Activated T-helper 1 cell treated with anti-CD3 and anti-CD28 coated beads, Interleukin-12 subunit alpha, Interleukin-12 subunit beta, Interleukin-2, Interleukin-4 antibody, amounts not matched to agents 30 ng/mL and 10 ng/mL and 1 ng/mL, durations not matched to agents 14 hours and 24 hours and 36 hours (primary cell): ENCODE results near the gene ADGRV1. TPM values are rescaled to one million over a fixed set of nuclear protein-coding genes. Genes with fewer than 3 reads are reported as not detected.

Experiments
- DNase-seq: peaks from one replicate; pipeline ENCODE4 v3.0.0; 2021; ENCODE audit warnings: low spot score
- H3K27ac Mint-ChIP-seq: one replicate; pipeline ENCODE4 v1.8.0; 2021; ENCODE audit warnings: mild to moderate bottlenecking, mixed read lengths
- H3K27me3 Mint-ChIP-seq: one replicate; pipeline ENCODE4 v1.8.0; 2022; ENCODE audit warnings: mild to moderate bottlenecking, moderate library complexity, mixed read lengths; ENCODE audit not compliant: insufficient read depth
- H3K36me3 Mint-ChIP-seq: one replicate; pipeline ENCODE4 v1.8.0; 2021; ENCODE audit warnings: low read depth, mixed read lengths
- H3K4me1 Mint-ChIP-seq: one replicate; pipeline ENCODE4 v1.8.0; 2021; ENCODE audit warnings: low read depth, mixed read lengths
- H3K4me3 Mint-ChIP-seq: one replicate; pipeline ENCODE4 v1.8.0; 2021; ENCODE audit warnings: mild to moderate bottlenecking, moderate library complexity, mixed read lengths
- H3K9me3 Mint-ChIP-seq: one replicate; pipeline ENCODE4 v1.8.0; 2021; ENCODE audit warnings: mixed read lengths
- intact Hi-C: fragments of 100-400 bp; cut with micrococcal nuclease; formaldehyde crosslinking; loops from one replicate; pipeline ENCODE4 v1.15.1; 2024
- total RNA-seq: library from RNA; stranded (reverse); gene quantifications from 2 replicates; pipeline ENCODE4 v1.2.3, GENCODE V29; 2022

Gene ADGRV1
- total RNA-seq, 1 donor from 2014 or later: 0.05 TPM

DNA sequence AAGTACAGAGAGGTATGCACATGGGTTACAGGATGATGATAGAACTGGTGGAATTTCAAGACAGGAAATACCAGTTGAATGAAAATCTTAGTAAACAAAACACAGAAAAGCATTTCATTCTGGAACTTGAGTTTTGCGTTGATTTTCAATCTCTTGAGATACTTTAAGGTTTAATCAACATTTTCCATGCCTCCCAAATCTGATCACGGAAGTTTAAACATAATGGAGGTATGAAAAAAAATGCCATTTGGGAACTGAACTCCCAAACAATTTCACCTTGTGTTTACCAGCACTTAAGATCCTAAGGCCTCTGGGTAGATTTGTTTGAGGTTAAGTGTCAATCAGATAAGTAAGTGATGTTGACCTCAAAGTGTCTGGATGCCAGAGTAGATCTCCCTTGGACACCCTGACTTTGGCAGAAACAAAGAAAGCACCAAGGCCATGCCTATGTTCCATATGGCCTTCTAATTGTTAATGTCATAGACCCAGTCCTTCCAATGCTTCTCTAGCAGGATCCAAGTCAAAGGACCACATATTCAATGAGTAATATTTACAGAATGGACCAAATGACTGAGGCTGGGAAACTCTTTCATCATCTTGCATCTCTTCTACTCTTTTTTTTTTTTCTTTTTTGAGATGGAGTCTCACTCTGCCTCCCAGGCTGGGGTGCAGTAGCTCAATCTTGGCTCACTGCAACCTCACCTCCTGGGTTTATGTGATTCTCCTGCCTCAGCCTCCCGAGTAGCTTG is 607.6 kb downstream of the ADGRV1 start:
- H3K4me1 Mint-ChIP-seq: peaks cover 39% of the 10 kb centered on the region
- intact Hi-C loops: no loop called here
- no peaks in the 10 kb centered on the region for H3K36me3 Mint-ChIP-seq
- H3K9me3 Mint-ChIP-seq: no peaks in the 10 kb centered on the region
- no peak overlapping the region for H3K4me3 Mint-ChIP-seq
- peaks cover 19% of the 10 kb centered on the region for H3K27me3 Mint-ChIP-seq
- no peak for DNase-seq
- H3K27ac Mint-ChIP-seq: no peak overlapping the region

DNA sequence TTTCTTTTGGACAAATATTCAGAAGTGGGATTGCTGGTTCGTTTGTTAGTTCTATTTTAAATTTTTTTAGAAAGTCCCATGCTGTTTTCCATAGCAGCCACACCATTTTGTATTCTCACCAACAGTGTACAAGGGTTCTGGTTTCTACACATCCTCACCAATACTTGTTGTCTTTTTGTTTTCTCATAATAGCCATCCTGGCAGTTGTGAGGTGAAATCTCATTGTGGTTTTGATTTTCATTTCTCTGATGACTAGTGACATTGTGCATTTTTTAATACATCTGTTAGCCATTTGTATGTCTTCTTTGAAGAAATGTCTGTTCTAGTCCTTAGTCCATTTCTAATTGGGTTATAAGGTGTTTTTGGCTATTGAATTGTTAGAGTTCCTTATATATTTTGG is 610.3 kb downstream of the ADGRV1 start:
- intact Hi-C loops: no loop called here
- H3K4me3 Mint-ChIP-seq: no peak overlapping the region
- no peak for DNase-seq
- no peaks in the 10 kb centered on the region for H3K36me3 Mint-ChIP-seq
- peaks cover 19% of the 10 kb centered on the region for H3K27me3 Mint-ChIP-seq
- no peaks in the 10 kb centered on the region for H3K9me3 Mint-ChIP-seq
- H3K4me1 Mint-ChIP-seq: peaks cover 17% of the 10 kb centered on the region
- H3K27ac Mint-ChIP-seq: no peak overlapping the region

DNA sequence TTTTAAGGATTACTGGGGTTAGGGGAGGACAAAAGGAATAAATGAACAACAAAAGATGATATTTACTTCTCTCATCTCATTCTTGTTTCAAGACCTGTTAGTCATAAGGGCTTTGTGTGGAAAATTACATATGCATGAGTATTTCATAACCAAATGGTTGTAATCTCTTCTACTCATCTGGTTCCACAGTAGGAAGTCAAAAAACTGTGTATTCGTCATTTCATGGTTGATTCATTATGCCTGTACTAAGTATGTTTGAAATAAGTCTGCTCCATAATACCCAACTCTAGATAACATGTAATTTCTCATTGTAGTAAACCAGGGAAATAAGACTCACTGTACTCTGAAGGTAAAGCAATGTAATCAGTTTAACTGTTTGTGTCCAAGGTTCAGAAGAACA is 611.7 kb downstream of the ADGRV1 start:
- Mint-ChIP-seq H3K36me3 (no peaks in the 10 kb centered on the region), H3K27ac (peak overlapping the region; percentile 24), H3K4me1 (peaks cover 17% of the 10 kb centered on the region), H3K27me3 (peaks cover 11% of the 10 kb centered on the region), H3K4me3 (no peak overlapping the region), H3K9me3 (no peaks in the 10 kb centered on the region)
- intact Hi-C loops: loop anchor here (1.0 to 5.0 kb wide), 4 partner anchors 8 to 763 kb away; partner anchors contain the start of genes ARRDC3 and CETN3
- no peak for DNase-seq

DNA sequence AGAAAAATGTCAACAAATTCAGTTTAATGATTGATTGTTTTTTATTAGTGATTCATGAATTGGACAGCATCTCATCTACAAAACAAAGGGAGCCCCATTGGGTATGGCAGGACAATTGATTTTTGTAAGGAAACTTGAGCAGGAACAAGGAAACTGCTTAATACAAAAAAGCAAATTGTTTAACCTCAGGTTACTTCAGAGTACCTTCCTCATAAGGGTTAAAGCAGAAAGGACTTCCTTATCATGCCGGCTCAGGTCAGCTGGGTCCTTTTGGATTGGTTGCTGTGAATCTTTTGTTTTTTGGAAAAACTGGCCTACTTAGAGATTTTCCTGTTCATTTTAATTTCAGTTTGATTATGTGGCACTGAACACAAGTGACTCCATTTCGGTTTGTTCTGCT is 612.7 kb downstream of the ADGRV1 start:
- Mint-ChIP-seq H3K4me3 (no peak overlapping the region), H3K9me3 (no peaks in the 10 kb centered on the region), H3K36me3 (no peaks in the 10 kb centered on the region), H3K4me1 (peaks cover 17% of the 10 kb centered on the region), H3K27ac (no peak overlapping the region), H3K27me3 (peaks cover 17% of the 10 kb centered on the region)
- intact Hi-C loops: loop anchor here (5.0 kb wide), 1 partner anchor 764 kb away; the partner anchor contains the start of gene CETN3
- DNase-seq: no peak

DNA sequence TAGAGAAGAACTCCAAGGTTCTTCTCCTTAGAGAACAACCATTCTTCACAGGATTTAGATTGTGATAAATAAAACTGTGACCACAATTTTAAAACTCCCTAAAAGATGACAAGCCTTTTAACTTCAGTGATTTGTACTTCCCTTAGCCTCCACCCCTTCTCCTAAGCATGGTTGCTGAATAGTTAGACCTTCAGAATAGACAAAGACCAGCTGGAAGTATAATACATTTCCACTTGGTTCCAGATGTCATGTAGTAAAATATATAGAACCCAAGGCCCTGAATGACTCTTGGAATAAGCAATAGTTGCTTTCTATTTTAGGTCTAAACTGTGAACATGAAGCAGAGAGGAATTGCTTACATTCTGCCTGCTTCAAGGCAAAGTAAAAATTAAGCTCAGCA is 615.8 kb downstream of the ADGRV1 start:
- H3K27ac Mint-ChIP-seq: no peak overlapping the region
- intact Hi-C loops: loop anchor here (1.0 to 5.0 kb wide), 2 partner anchors 23 to 767 kb away; partner anchors contain the start of gene CETN3
- H3K36me3 Mint-ChIP-seq: no peaks in the 10 kb centered on the region
- H3K27me3 Mint-ChIP-seq: peaks cover 13% of the 10 kb centered on the region
- H3K4me3 Mint-ChIP-seq: no peak overlapping the region
- peaks cover 21% of the 10 kb centered on the region for H3K4me1 Mint-ChIP-seq
- no peak for DNase-seq
- H3K9me3 Mint-ChIP-seq: no peaks in the 10 kb centered on the region

DNA sequence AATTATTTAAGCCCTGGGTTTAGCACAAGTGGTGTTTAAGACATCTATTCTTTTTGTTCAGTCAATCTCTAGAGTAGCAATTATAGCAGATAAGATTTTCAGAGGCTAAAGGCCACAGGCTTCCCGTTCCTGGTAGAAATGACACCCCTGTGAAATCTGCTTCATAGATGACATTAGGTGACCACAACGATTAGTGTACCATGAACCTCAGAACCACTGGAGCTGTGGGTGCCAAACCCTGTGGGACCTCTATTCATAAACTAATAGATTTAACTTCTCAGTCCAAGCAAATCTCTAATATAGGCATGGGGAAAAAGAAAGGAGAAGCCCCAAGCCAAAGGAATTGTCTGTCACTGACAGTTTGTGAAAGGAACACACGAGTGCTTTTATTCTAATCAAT is 617.1 kb downstream of the ADGRV1 start:
- Mint-ChIP-seq H3K4me1 (peaks cover 9% of the 10 kb centered on the region), H3K36me3 (no peaks in the 10 kb centered on the region), H3K4me3 (no peak overlapping the region), H3K27ac (no peak overlapping the region), H3K27me3 (peaks cover 13% of the 10 kb centered on the region), H3K9me3 (no peaks in the 10 kb centered on the region)
- DNase-seq: no peak
- intact Hi-C loops: no loop called here

DNA sequence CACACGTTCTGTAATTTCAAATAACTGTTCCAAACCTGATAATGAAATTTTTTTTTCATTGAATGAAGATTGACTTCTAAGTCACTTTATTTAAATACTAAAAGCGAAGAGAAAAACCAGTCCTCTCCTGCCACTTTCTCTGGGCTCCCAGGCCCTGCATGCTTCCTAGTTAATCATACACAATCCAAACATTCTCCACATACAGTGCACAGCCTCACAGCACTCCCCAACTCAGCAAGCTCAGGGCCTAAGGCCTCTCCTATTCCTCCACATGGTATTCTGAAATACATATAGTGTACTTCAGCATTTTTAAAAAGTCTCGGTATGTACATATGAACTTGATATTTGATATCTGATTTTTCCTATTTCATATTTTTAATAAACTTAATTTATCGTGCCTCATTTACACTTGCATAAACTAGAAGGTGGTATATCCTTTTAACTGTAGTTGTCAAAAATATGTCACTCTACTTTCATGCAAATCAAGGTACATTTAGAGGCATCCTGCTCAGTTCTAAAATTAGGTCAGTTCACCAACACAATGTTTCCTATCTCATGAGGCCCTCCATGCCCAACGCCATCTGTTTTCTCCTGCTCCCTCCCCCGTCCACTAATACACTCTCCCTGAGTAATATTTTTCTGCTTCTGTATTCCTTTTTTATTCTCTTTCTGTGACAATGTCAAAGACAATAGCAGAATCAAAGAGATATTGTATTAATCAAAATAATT is 617.9 kb downstream of the ADGRV1 start:
- Mint-ChIP-seq H3K9me3 (no peaks in the 10 kb centered on the region), H3K27me3 (peaks cover 12% of the 10 kb centered on the region), H3K27ac (no peak overlapping the region), H3K4me1 (peaks cover 7% of the 10 kb centered on the region), H3K4me3 (no peak overlapping the region), H3K36me3 (no peaks in the 10 kb centered on the region)
- no peak for DNase-seq
- intact Hi-C loops: no loop called here

DNA sequence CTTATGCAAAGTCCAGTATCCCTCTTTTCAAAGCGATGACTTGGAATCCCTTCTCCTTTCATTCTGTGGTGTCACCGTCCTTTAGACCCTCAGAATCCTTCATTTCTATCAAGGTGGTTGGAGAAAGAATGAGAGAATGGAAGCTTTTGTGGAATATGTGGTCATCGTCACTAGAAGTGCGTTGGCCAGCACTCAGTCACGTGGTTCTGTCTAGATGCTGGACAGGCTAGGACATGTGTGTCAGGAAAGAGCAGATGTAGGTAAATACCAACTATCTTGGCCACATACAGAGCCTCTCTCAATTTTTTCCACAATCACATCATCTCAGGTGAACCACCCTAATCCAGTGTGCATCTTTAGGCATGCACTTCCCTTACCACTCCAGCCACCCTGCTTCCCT is 618.5 kb downstream of the ADGRV1 start:
- no peak for DNase-seq
- Mint-ChIP-seq H3K9me3 (no peaks in the 10 kb centered on the region), H3K36me3 (no peaks in the 10 kb centered on the region), H3K4me1 (peaks cover 7% of the 10 kb centered on the region), H3K4me3 (no peak overlapping the region), H3K27ac (no peak overlapping the region), H3K27me3 (peaks cover 12% of the 10 kb centered on the region)
- intact Hi-C loops: no loop called here

DNA sequence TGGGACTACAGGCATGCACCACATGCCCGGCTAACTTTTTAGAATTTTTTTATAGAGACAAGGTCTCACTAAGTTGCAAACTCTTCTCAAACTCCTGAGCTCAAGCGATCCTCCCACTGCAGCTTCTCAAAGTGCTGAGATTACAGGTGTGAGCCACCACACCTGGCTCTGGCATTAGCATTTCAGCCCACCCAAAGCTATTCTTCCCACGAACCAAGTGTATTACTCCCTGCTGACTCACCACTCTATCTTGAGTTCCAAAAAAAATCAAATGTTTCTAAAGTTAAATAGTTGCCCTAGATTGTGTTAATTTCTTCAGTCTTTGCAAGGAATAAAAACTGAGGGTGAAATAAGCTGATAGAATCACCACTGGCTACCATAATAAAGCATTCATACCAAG is 619.0 kb downstream of the ADGRV1 start:
- no peak overlapping the region for H3K27ac Mint-ChIP-seq
- peaks cover 12% of the 10 kb centered on the region for H3K27me3 Mint-ChIP-seq
- no peak for DNase-seq
- no peaks in the 10 kb centered on the region for H3K9me3 Mint-ChIP-seq
- no peaks in the 10 kb centered on the region for H3K36me3 Mint-ChIP-seq
- H3K4me3 Mint-ChIP-seq: no peak overlapping the region
- peaks cover 13% of the 10 kb centered on the region for H3K4me1 Mint-ChIP-seq
- intact Hi-C loops: no loop called here

DNA sequence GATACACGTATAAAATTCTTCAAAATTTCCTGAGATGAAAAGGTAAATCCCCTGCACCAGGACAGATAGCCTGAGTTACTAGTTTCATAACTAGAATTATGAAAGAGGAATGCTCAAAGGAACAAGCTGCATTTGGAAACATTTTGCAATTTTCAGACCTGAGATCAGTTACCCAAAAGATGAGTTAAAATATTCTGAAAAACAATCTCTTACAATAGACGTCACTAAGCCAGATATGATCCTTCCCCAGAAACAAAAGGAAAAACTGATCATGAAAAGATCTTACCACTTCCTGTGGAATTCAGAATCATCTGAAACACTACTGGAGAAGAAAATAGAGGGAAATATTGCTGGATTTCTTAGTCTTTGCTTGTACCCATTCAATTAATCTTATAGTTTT is 619.9 kb downstream of the ADGRV1 start:
- no peaks in the 10 kb centered on the region for H3K36me3 Mint-ChIP-seq
- intact Hi-C loops: no loop called here
- DNase-seq: no peak
- no peak overlapping the region for H3K4me3 Mint-ChIP-seq
- peaks cover 19% of the 10 kb centered on the region for H3K4me1 Mint-ChIP-seq
- no peaks in the 10 kb centered on the region for H3K9me3 Mint-ChIP-seq
- peaks cover 12% of the 10 kb centered on the region for H3K27me3 Mint-ChIP-seq
- H3K27ac Mint-ChIP-seq: no peak overlapping the region

DNA sequence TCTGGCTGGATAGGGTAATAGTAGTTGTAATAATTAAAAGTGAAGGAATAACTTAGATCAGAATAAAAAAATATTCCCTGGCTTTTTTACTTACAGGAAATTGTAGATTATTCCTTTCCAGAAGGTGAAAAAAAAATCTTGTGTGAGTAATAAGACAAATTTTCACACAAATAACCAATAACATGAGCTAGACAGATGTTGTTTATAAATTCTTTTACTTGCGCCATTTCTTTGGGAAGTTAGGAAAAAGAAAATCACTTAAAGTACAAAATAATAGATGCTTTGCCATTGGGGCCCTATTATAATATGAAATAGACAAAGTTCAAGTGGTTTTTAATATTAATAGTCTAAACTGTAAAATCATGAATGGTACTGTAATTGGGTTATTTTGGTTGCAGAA is 620.4 kb downstream of the ADGRV1 start:
- no peak overlapping the region for H3K27ac Mint-ChIP-seq
- no peak for DNase-seq
- peaks cover 24% of the 10 kb centered on the region for H3K4me1 Mint-ChIP-seq
- intact Hi-C loops: no loop called here
- peaks cover 12% of the 10 kb centered on the region for H3K27me3 Mint-ChIP-seq
- no peaks in the 10 kb centered on the region for H3K36me3 Mint-ChIP-seq
- no peaks in the 10 kb centered on the region for H3K9me3 Mint-ChIP-seq
- H3K4me3 Mint-ChIP-seq: no peak overlapping the region

DNA sequence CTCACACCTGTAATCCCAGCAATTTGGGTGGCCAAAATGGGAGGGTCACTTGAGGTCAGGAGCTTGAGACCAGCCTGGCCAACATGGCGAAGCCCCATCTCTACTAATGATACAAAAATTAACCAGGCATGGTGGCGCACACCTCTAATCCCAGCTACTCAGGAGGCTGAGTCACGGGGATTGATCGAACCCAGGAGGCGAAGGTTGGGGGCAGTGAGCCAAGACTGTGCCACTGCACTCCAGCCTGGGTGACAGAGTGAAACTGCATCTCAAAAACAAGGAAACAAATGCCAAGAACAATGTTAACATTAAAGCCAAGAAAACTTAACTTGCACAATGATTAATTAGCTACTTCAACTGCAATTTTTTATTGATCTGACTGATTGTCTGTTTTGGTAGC is 621.9 kb downstream of the ADGRV1 start:
- intact Hi-C loops: no loop called here
- peaks cover 27% of the 10 kb centered on the region for H3K4me1 Mint-ChIP-seq
- peaks cover 13% of the 10 kb centered on the region for H3K27me3 Mint-ChIP-seq
- H3K4me3 Mint-ChIP-seq: no peak overlapping the region
- no peak for DNase-seq
- H3K9me3 Mint-ChIP-seq: no peaks in the 10 kb centered on the region
- no peaks in the 10 kb centered on the region for H3K36me3 Mint-ChIP-seq
- no peak overlapping the region for H3K27ac Mint-ChIP-seq

DNA sequence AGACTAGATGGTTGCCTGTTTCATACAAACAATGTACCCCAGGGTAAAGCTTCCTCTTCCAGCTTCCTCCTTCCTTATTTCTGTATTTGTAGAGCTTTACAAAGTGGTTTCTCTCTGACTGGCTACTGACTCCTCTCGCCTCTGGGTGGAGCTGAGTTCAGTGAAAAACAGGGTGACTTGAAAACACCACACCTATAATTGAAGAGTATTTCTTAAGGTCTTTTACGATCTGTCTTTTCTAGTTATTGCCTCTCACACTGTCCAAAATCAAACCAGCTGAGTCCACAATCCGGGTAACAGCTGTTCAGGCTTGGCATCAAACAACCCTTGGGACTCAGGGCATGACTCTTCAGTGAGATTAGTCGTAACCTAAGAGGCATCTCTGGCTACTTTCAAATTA is 624.2 kb downstream of the ADGRV1 start:
- no peaks in the 10 kb centered on the region for H3K9me3 Mint-ChIP-seq
- no peak overlapping the region for H3K27ac Mint-ChIP-seq
- H3K4me1 Mint-ChIP-seq: peaks cover 27% of the 10 kb centered on the region
- H3K36me3 Mint-ChIP-seq: no peaks in the 10 kb centered on the region
- H3K27me3 Mint-ChIP-seq: peaks cover 17% of the 10 kb centered on the region
- H3K4me3 Mint-ChIP-seq: no peak overlapping the region
- intact Hi-C loops: no loop called here
- DNase-seq: no peak
